ENCODE measurements around the gene MKLN1. TPM values are rescaled to one million over a fixed set of nuclear protein-coding genes. Genes with fewer than 3 reads are reported as not detected.

MKLN1 gene
- total RNA-seq, 1 experiment from 2014 or later: 34.3 TPM

DNA sequence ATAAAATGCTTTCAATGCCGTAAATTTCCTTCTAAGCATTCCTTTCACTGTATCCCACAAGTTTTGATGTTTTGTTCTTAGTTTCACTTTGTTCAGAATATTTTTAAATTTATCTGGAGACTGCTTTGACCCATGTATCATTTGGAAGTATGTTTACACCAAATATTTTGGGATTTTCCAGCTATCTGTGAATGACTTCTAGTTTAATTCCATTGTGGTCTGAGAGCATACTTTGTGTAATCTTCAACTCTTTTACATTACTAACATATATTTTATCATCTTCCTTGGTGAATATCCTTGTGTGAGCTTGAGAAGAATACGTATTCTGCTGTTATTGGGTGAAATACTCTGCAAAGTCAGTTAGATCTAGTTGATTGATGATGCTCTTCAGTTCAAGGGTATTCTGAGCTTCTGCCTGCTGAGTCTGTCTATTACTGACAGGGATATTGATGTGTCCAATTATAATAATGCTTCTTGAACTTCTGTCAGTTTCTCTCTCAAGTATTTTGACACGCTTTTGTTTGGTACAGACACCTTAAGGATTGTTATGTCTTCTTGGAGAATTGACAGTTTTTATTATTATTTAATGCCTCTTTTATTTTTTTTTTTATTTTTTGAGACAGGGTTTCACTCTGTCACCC, 31.6 kb downstream of the MKLN1 start:
- Mint-ChIP-seq H3K9me3 (no peaks in the 10 kb centered on the region), H3K27me3 (ENCODE audit: low read depth) (no peaks in the 10 kb centered on the region), H3K27ac (no peak overlapping the region; a peak in 1 of 7 replicates), H3K4me1 (peaks cover 42 to 52% of the 10 kb centered on the region in 2 experiments), H3K4me3 (no peak overlapping the region), H3K36me3 (ENCODE audit: insufficient read depth in 1 of 3, low read depth in 3 of 3) (no peaks in the 10 kb centered on the region)
- Histone ChIP-seq H3K23ac (ENCODE audit: insufficient read length, low read depth, low read length) (no peak overlapping the region), H2BK20ac (ENCODE audit: low read depth, low read length, poor library complexity, severe bottlenecking) (no peak overlapping the region), H3K9ac (ENCODE audit: extremely low read depth, insufficient read length, low read length) (no peak overlapping the region), H2AFZ (ENCODE audit: low read length) (no peak overlapping the region), H3K4ac (ENCODE audit: low read depth, low read length) (no peak overlapping the region), H2AK5ac (ENCODE audit: insufficient read length, low read length) (no peak overlapping the region), H3K4me2 (ENCODE audit: insufficient read depth, insufficient read length, low read length) (no peak overlapping the region), H3K27me3 (ENCODE audit: insufficient read depth, low read length) (no peaks in the 10 kb centered on the region), H3K23me2 (ENCODE audit: insufficient read length, low read depth, low read length, poor library complexity, severe bottlenecking) (no peaks in the 10 kb centered on the region), H4K91ac (ENCODE audit: insufficient read length, low read depth, low read length) (no peak overlapping the region), H2BK15ac (ENCODE audit: low read depth, low read length) (no peak overlapping the region), H4K8ac (replicated peaks; ENCODE audit: insufficient read length, low read depth, low read length) (no peak overlapping the region), H2BK12ac (ENCODE audit: insufficient read length, low read depth, low read length) (no peak overlapping the region), H3K4me1 (ENCODE audit: insufficient read depth, low read length) (no peaks in the 10 kb centered on the region; the same call in 1 of the 2 replicates), H3K27ac (ENCODE audit: insufficient read length, low read depth, low read length) (no peak overlapping the region), H3K79me2 (ENCODE audit: insufficient read depth, low read length) (peaks cover 17% of the 10 kb centered on the region; the same call in 1 of the 2 replicates), H3K14ac (ENCODE audit: insufficient read depth, low read length) (no peak overlapping the region), H3K18ac (ENCODE audit: insufficient read length, low read depth, low read length) (no peak overlapping the region), H3K56ac (ENCODE audit: insufficient read length, low read depth, low read length) (no peak overlapping the region), H3K79me1 (ENCODE audit: insufficient read depth, low read depth, low read length, poor library complexity, severe bottlenecking) (peaks cover 10% of the 10 kb centered on the region), H2BK5ac (ENCODE audit: insufficient read length, low read length) (no peak overlapping the region), H3K9me3 (ENCODE audit: control insufficient read depth, low read depth, low read length) (no peaks in the 10 kb centered on the region), H4K20me1 (ENCODE audit: control insufficient read depth, insufficient read depth, insufficient read length) (no peaks in the 10 kb centered on the region), H3T11ph (ENCODE audit: low read length) (no peak overlapping the region), H4K5ac (ENCODE audit: insufficient read length, low read depth, low read length) (no peak overlapping the region), H2BK120ac (ENCODE audit: low read depth, low read length, poor library complexity, severe bottlenecking) (no peak overlapping the region)
- WGBS (ENCODE audit: extremely low coverage, insufficient read length, low lambda C conversion rate): no CpG with 5 or more reads among the region's 3 CpGs
- DNase-seq: no peak
- TF ChIP-seq, protein P1, sequence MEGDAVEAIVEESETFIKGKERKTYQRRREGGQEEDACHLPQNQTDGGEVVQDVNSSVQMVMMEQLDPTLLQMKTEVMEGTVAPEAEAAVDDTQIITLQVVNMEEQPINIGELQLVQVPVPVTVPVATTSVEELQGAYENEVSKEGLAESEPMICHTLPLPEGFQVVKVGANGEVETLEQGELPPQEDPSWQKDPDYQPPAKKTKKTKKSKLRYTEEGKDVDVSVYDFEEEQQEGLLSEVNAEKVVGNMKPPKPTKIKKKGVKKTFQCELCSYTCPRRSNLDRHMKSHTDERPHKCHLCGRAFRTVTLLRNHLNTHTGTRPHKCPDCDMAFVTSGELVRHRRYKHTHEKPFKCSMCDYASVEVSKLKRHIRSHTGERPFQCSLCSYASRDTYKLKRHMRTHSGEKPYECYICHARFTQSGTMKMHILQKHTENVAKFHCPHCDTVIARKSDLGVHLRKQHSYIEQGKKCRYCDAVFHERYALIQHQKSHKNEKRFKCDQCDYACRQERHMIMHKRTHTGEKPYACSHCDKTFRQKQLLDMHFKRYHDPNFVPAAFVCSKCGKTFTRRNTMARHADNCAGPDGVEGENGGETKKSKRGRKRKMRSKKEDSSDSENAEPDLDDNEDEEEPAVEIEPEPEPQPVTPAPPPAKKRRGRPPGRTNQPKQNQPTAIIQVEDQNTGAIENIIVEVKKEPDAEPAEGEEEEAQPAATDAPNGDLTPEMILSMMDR (conservative IDR thresholded peaks at IDR 0.05): no peak
